Inferior parietal cortex (tissue), 1 donor: ENCODE data around the gene SLC25A41.

ENCODE experiments used
- DNase-seq: peaks from one replicate; pipeline ENCODE4 v3.0.0-alpha.2; 2016; ENCODE audit errors: extremely low spot score

Gene SLC25A41

GRCh38 chr19:6460099-6460884 is 26.7 kb upstream of the SLC25A41 start:
- peak; percentile 99 for DNase-seq

DNA sequence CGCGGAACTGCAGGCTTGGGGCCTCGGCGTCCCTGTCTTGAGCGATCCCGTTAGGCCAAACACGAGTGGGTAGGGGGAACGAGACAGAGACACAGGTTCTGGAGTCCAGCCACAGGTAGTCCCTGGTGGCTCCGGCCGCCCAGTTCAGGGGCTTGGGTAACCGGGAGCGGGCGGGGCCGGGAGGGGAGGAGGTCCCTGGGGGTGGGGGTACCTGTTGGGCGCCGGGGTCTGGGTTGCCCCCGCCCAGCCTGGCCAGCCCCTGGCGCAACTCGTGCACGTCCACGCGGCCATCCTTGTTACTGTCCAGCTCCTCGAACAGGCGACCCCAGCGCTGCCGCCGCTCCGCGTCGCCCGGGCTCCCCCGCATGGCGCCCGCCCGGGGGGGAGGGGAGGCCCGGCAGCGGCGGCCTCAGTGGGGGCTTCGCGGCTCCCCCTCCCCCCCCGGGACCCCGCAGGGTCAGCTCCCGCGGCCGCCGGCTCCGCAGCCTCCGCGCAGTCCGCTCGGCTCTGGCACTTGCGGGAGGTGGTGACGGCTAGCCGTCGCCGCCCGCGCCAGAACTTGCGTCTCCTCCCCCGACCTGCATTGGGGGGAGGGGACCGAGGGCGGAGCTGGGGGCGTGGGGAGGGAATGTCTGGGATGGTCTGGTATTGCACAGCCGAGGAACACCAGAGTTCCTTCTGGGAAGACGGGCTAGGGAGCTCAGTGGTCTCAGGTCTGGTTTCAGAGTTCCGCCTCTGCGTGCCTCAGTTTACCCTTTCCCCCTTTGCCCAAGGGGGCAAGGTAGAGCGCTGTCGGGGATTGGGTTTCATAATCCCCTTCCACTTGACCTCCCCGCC is 25.9 kb upstream of the SLC25A41 start, which contains the start of gene SLC25A23:
SLC25A23 (minus strand) TSS at position 531 of the 837 bp plus-strand sequence; CDS start at position 367, 164 bp downstream.
- DNase-seq = peak; percentile 68

DNA sequence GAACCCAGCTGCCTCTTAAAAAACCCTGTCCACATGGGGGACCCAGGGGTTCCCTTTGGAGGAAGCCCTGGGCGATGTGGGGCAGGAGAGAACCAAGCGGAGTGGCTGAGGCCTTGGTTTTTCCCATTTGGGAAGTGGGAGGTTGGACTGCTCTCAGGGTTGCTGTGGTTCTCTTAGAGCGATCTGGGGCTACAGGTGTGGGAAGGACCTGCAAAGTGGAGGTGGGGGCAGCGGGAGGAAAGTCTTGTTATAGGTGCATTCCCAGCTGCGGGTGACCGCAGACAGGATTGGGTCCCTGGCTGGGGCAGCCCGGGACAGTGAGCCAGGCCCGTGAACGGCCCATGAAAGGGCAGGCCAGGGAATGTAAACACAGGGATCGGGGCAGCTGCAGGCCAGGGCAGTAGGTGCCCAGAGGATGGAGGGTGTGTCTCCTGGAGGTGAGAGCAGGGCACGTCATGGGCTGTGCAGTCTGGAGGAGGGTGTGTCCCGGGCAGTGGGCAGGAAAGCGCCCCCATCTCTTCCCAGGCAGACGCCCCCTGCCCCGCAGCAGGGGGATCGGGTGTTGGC is 25.2 kb upstream of the SLC25A41 start:
- no peak for DNase-seq

DNA sequence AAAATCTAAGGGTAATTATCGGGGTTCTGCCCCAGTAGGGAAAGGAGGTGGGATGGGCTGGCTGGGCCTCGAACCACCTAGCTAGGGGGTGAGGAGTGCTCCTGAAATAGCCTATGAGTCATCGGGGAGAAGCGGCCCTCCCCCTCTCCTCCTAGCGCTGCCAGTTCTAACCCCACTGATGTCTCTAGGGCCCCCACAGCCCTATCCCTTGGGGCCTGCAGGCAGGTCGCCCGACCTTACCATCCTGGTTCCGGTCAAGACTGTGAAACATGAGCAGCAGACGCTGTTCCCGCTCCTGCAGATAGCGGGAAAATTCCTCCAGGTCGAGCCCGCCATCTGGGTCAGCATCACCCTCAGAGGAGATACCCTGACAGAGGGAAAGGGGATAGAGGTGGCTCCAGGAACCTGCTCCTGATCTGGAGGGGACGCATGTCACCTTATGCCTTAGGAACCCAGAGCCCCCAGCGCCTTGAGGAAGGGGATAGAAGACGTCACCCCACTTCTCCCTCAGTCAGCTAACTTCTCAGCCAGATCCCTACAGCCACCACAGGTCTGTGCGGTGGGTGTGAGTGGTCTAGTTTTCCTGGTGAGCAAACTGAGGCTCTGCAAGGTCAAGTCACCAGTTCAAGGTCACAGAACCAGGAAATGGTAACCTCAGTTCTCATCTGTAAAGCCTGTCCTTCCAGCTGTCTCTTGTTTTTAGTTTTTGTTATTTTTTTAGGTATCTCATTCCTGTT is 24.6 kb upstream of the SLC25A41 start:
- DNase-seq = no peak

- no peak for DNase-seq
Measured at GRCh38 chr19:6455924-6456323, 22.4 kb upstream of the SLC25A41 start.

DNA sequence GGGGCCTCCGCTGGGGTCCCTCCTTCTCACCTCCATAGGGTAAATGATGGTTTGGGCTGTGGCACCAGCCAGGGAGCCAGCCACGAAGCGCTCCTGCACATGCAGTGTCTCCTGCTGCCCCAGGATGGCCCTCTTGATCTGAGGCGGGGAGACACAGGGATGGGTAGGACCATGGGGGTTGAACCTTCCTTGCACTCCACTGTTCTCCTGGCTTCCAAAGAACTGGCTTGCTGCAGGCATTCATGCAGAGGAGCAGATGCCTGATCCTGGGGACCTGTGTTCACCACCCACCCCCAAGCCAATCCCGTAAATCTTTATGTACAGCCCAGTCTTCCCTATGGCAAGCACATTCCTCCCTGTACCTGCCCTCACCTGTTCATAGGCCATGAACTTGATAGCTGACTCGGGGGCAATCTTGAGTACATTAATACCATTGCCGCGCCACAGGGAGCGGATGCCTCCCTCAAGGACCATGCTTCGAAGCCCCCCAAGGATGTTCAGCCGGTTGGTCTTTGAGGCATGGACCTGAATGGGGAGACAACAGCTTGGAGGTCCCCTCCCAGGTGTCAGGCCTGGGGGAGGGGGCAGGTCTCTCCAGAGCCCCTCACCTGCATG is 20.5 kb upstream of the SLC25A41 start:
- DNase-seq = no peak

GRCh38 chr19:6452899-6453298 is 19.3 kb upstream of the SLC25A41 start:
- no peak for DNase-seq

- DNase-seq = no peak
Measured at GRCh38 chr19:6452223-6452614, 18.7 kb upstream of the SLC25A41 start.

DNA sequence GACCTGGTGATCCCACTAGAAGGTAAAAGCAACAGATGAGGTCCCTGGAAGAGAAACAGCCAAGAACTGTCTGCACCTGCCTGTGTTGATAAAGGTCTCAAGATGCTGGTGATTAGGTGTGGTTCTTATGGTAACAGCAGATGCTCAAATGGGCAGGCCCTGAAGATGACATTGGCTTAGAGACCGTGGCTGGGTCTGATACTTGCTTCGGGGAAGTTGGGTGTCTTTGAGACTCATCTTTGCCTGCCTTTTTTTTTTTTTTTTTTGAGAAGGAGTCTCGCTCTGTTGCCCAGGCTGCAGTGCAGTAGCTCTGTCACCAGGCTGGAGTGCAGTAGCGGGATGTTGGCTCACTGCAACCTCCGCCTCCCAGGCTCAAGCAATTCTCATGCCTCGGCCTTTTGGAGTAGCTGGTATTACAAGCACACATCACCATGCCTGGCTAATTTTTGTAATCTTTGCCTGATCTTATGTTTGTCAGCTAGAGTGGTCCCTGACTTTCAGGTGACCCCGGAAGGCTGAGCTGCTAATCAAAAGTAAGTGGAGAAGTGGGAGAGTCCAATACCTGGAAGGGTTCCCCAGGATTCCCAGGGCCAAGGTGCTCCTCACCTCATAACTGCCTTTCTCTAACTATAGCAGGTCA is 18.1 kb upstream of the SLC25A41 start:
- DNase-seq = no peak

- no peak for DNase-seq
Measured at GRCh38 chr19:6450166-6450565, 16.6 kb upstream of the SLC25A41 start.

DNA sequence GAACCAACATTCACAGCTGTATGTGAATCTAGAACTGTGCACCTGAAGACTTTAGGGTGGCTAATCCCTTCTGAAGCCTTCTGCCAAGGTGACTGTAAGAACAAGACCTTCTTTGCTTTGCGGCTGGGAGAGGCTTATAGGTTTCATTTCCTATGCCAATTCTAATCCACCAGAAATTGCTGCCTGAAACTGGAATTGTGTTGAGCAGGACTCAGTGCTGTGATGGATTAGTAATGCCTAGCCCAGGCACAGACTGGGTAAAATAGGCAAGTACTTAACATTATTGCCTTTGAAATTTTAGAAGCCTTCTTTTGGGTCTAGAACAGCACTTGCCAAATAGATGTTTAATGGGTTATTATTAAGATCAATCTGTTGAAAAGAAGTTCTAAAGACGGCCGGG is 14.5 kb upstream of the SLC25A41 start:
- no peak for DNase-seq

DNA sequence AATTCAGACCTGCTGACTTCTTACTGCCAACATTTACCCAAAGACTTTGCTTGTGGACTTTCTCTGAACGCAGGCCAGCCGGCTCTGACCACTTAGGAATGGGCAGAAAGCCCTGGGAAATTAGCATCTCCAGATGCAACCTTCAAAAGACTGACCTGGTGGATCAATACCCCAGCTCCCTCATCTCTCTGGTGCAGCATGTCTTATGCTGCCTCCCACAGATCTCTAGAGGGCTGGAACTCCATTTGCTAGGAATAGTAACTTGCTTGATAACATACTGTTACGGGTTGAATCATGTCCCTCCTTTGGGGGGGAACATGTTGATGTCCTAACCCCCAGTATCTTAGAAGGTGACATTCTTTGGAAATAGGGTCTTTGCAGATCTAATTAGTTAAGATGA is 12.9 kb upstream of the SLC25A41 start:
- no peak for DNase-seq

GRCh38 chr19:6443986-6444385 is 10.4 kb upstream of the SLC25A41 start:
- no peak for DNase-seq

DNA sequence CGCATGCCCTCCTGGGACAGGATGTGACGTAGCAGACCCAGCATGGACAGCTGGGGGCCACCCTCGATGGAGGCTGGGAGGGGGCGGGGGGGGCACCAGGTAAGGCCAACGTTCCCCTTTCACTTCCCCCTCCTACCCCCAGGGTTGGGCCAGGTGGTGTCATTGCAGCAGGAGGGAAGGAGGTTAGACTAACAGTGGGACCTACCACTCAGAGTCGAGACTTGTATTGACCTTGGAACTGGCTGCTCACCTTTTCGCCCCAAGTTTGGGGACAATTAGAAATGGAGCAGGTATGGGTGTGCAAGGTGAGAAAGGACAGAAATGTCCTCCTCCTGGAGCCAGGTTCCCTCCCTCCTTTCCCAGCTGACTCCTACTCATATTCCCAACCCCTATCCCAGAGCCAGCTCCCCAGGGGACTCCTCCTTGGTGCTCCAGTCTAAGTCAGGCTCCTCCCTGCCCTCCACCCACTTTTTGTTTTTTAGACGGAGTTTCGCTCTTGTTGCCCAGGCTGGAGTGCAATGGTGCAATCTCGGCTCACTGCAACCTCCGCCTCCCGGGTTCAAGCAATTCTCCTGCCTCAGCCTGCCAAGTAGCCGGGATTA is 8.6 kb upstream of the SLC25A41 start:
- DNase-seq = no peak

- DNase-seq = no peak
Measured at GRCh38 chr19:6440905-6441304, 7.3 kb upstream of the SLC25A41 start.

- no peak for DNase-seq
Measured at GRCh38 chr19:6439743-6440142, 6.2 kb upstream of the SLC25A41 start.

DNA sequence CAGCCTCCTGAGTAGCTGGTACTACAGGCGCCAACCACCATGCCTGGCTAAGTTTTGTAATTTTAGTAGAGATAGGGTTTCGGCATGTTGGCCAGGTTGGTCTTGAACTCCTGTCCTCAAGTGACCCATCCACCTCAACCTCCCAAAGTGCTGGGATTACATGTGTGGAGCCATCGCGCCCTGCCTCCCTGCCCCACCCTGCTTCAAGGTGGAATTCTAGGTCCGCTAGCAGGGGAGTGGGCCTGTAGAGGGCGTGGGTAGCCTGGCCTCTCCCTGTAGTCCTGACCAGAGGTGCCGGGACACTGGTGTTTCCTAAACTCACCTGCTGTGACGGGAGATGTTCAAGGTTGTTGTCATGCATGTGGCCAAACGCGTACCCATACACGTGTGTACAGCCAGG is 398 bp downstream of the SLC25A41 start:
- no peak for DNase-seq

- DNase-seq = no peak
Measured at GRCh38 chr19:6431891-6432290, 1.7 kb downstream of the SLC25A41 start.

DNA sequence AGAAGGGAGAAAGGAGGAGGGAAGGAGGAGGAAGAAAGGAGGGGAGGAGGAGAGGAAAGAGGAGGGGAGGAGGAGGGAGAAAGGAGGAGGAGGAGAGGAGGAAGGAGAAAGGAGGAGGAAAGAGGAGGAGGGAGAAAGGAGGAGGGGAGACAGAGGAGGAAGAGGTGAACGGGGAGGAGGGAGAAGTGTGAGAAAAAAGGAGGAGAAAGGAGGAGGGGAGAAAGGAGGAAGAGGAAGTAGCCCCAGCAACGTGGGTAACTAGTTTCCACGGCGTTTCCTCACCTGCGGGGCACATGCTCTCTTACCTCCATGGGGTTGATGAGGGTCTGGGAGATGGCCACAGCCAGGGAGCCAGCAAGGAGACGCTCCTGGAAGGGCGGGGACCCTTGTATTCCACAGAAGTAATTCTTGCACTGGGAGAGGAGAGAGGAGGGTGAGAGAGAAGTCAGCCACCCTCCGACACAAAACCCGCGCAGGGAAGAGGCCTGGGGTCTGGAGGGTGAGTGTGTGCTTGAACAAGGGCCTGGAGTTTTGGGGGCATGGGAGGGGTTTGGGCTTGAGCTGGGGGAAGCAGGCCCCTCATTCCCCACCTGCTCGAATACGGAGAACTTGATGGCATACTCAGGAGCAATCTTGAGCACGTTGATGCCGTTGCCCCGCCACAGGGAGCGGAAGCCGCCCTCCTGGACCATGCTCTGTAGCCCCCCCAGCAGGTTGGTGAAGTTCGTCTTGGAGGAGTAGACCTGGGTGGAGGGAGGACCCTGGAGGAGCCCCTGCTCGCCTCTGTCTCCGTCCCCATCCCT is 3.9 kb downstream of the SLC25A41 start:
- no peak for DNase-seq
